ENCODE data around the gene SYNJ2.

DNA sequence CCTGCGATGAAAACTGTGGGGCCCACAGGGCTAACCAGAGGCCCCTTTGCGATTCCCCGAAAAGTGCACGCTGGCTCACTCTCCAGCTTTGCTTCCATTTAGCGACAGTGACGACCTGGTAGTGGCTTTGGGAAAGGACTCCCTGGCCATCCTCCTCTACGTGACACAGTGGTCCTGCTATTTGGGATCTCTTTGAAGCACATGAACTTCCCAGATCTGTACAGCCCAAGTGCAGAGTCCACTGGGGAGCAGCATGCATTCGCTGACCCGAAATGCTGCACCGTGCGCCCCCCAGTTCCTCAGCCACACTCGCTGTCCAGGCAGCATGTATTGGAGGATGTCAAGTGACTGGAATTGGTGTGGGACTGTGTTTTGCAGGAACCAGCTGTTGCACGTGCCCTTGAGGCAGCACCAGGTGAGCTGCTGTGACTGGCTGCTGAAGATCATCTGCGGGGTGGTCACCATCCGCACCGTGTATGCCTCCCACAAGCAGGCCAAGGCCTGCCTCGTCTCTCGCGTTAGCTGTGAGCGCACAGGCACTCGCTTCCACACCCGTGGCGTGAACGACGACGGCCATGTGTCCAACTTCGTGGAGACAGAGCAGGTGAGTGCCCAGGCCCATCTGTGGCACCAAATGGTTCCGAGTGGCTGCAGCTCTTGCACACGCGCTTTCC, 51.6 kb downstream of the SYNJ2 start:
- TF ChIP-seq, protein P1, sequence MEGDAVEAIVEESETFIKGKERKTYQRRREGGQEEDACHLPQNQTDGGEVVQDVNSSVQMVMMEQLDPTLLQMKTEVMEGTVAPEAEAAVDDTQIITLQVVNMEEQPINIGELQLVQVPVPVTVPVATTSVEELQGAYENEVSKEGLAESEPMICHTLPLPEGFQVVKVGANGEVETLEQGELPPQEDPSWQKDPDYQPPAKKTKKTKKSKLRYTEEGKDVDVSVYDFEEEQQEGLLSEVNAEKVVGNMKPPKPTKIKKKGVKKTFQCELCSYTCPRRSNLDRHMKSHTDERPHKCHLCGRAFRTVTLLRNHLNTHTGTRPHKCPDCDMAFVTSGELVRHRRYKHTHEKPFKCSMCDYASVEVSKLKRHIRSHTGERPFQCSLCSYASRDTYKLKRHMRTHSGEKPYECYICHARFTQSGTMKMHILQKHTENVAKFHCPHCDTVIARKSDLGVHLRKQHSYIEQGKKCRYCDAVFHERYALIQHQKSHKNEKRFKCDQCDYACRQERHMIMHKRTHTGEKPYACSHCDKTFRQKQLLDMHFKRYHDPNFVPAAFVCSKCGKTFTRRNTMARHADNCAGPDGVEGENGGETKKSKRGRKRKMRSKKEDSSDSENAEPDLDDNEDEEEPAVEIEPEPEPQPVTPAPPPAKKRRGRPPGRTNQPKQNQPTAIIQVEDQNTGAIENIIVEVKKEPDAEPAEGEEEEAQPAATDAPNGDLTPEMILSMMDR (IDR thresholded peaks at IDR 0.05; ENCODE audit: insufficient read depth, low read depth, low read length), result no peak
- TF ChIP-seq EZH2 (IDR thresholded peaks at IDR 0.05; ENCODE audit: insufficient read depth, low read length), result no peak

All from astrocyte (in vitro differentiated cells and primary cell).